K562 (cell line): ENCODE data around the gene HSPE1. TPM values are rescaled to one million over a fixed set of nuclear protein-coding genes. Genes with fewer than 3 reads are reported as not detected.

ENCODE experiments used
- ARID1B ChIP-seq: fragments of 450-650 bp; IDR thresholded peaks from 2 replicates; pipeline ENCODE4 v1.6.1; 2016; ENCODE audit warnings: antibody characterized with exemption, mild to moderate bottlenecking, inconsistent platforms
- DACH1 ChIP-seq: fragments of 450-650 bp; IDR thresholded peaks from 2 replicates; pipeline ENCODE4 v1.6.1; 2018; ENCODE audit not compliant: partially characterized antibody
- EZH2 ChIP-seq: IDR thresholded peaks from 2 replicates; pipeline ENCODE4 v1.6.1; 2012; ENCODE audit warnings: low read depth, mild to moderate bottlenecking, inconsistent platforms, low read length, borderline replicate concordance
- GABPB1 ChIP-seq: sonication (generic); formaldehyde crosslinking; IDR thresholded peaks from 2 replicates; pipeline ENCODE4 v1.8.0; 2022; ENCODE audit warnings: mild to moderate bottlenecking, missing genetic modification reagents
- KHSRP ChIP-seq: fragments of 450-650 bp; IDR thresholded peaks from 2 replicates; pipeline ENCODE4 v1.6.1; 2017
- NR1H2 ChIP-seq: sonication (generic); formaldehyde crosslinking; IDR thresholded peaks from 2 replicates; pipeline ENCODE4 v1.4.0; 2020; ENCODE audit warnings: mild to moderate bottlenecking, missing genetic modification reagents
- NR4A1 ChIP-seq, 2 experiments: fragments of 250-450 bp in 1 of 2; fragments of 450-650 bp in 1 of 2; sonication (Bioruptor Pico) in 1 of 2; IDR thresholded peaks; 2 replicates each; pipeline versions ENCODE4 v1.4.0 to v1.6.1; 2016 to 2020; ENCODE audit warnings: mild to moderate bottlenecking in 2 of 2, missing compliant biosample characterization in 1 of 2, missing genetic modification characterization in 1 of 2, moderate library complexity in 1 of 2
- PCBP1 ChIP-seq: fragments of 200-400 bp; formaldehyde crosslinking; IDR thresholded peaks from 2 replicates; pipeline ENCODE4 v1.6.1; 2018; ENCODE audit warnings: mild to moderate bottlenecking, low read depth, low read length; ENCODE audit not compliant: poor library complexity, severe bottlenecking
- PHF8 ChIP-seq: fragments of 200-600 bp; sonication (generic); IDR thresholded peaks from 2 replicates; pipeline ENCODE4 v1.6.1; 2012; ENCODE audit warnings: mixed run types, mild to moderate bottlenecking, inconsistent platforms, low read length, moderate library complexity, borderline replicate concordance
- PRPF4 ChIP-seq: fragments of 200-400 bp; formaldehyde crosslinking; IDR thresholded peaks from one replicate; pipeline ENCODE4 v1.6.1; 2017; ENCODE audit warnings: low read length, low read depth, mild to moderate bottlenecking; ENCODE audit not compliant: insufficient read depth, poor library complexity, severe bottlenecking
- RBM17 ChIP-seq: fragments of 200-400 bp; formaldehyde crosslinking; IDR thresholded peaks from 2 replicates; pipeline ENCODE4 v1.6.1; 2017; ENCODE audit warnings: low read depth, mild to moderate bottlenecking, low read length, borderline replicate concordance
- SETDB1 ChIP-seq: IDR thresholded peaks from one replicate; pipeline ENCODE4 v1.6.1; 2012; ENCODE audit warnings: low read length, control low read depth, inconsistent platforms
- SMAD2 ChIP-seq: fragments of 150-350 bp; IDR thresholded peaks from 2 replicates; pipeline ENCODE4 v1.6.1; 2014; ENCODE audit warnings: low read depth, mild to moderate bottlenecking, low read length
- SMARCC2 ChIP-seq: fragments of 450-650 bp; IDR thresholded peaks from 2 replicates; pipeline ENCODE4 v1.6.1; 2017; ENCODE audit warnings: antibody characterized with exemption, moderate library complexity, mild to moderate bottlenecking, low read depth
- SMC3 ChIP-seq: conservative IDR thresholded peaks from 2 replicates; pipeline ENCODE4 v1.6.1; 2011; ENCODE audit warnings: low read depth, low read length, improper control_type of control experiment; ENCODE audit not compliant: insufficient read depth
- SRSF3 ChIP-seq: fragments of 200-400 bp; formaldehyde crosslinking; IDR thresholded peaks from 2 replicates; pipeline ENCODE4 v1.6.1; 2016; ENCODE audit warnings: mild to moderate bottlenecking, low read length, moderate library complexity; ENCODE audit not compliant: insufficient read depth
- STAT5A ChIP-seq: IDR thresholded peaks from 2 replicates; pipeline ENCODE4 v1.6.1; 2012; ENCODE audit warnings: low read length, inconsistent platforms, borderline replicate concordance
- SUPT5H ChIP-seq: fragments of 450-650 bp; IDR thresholded peaks from 2 replicates; pipeline ENCODE4 v1.6.1; 2016
- TAF15 ChIP-seq: fragments of 200-400 bp; formaldehyde crosslinking; IDR thresholded peaks from 2 replicates; pipeline ENCODE4 v1.6.1; 2017; ENCODE audit warnings: mild to moderate bottlenecking, low read depth, low read length, moderate library complexity
- TCF7 ChIP-seq: sonication (generic); IDR thresholded peaks from 2 replicates; pipeline ENCODE4 v1.6.1; 2016; ENCODE audit warnings: antibody characterized with exemption, borderline replicate concordance
- TCFL5 ChIP-seq: fragments of 250-450 bp; sonication (Bioruptor Pico); conservative IDR thresholded peaks from 2 replicates; pipeline ENCODE4 v1.6.1; 2021; ENCODE audit warnings: mild to moderate bottlenecking, moderate library complexity, matching md5 sums
- TSC22D4 ChIP-seq: fragments of 450-650 bp; IDR thresholded peaks from 2 replicates; pipeline ENCODE4 v1.6.1; 2016; ENCODE audit warnings: missing genetic modification characterization, missing biosample characterization, control low read depth
- WHSC1 ChIP-seq: IDR thresholded peaks from one replicate; pipeline ENCODE4 v1.6.1; 2012; ENCODE audit warnings: low read length, control low read depth, inconsistent platforms
- ZFP1 ChIP-seq: fragments of 450-650 bp; formaldehyde crosslinking; IDR thresholded peaks from 2 replicates; pipeline ENCODE4 v1.4.0; 2020; ENCODE audit warnings: mild to moderate bottlenecking, mixed read lengths
- ZNF41 ChIP-seq: fragments of 250-450 bp; sonication (Bioruptor Pico); conservative IDR thresholded peaks from 2 replicates; pipeline ENCODE4 v1.4.0; 2020; ENCODE audit warnings: mild to moderate bottlenecking
- ZNF445 ChIP-seq: fragments of 250-450 bp; sonication (Bioruptor Pico); IDR thresholded peaks from 2 replicates; pipeline ENCODE4 v1.4.0; 2020; ENCODE audit warnings: low read depth, mild to moderate bottlenecking, moderate library complexity
- polyA plus RNA-seq, 8 experiments: library from polyadenylated mRNA; depleted of rRNA in 4 of 8; stranded (reverse) in 5 of 8; unstranded in 3 of 8; fragments of >200 nt; fragmentation: Nextera tagmentation in 2 of 8; fragmentation: Illumina TruSeq in 1 of 8; extraction: Ambion mirVana in 2 of 8; extraction: Trizol in 1 of 8; gene quantifications; 2 replicates each; pipeline versions ENCODE4 v1.2.1 to v1.2.3, GENCODE V29; 2011 to 2014; ENCODE audit warnings: inconsistent platforms in 1 of 8, missing spikeins in 1 of 8
- total RNA-seq, 7 experiments: library from RNA; depleted of rRNA in 6 of 7; stranded (reverse); fragments of >200 nt in 6 of 7; fragmentation: Illumina TruSeq in 2 of 7; extraction: Trizol in 2 of 7; gene quantifications; 2 replicates each; pipeline versions ENCODE4 v1.2.1 to v1.2.3, GENCODE V29; 2011 to 2021; ENCODE audit warnings: low replicate concordance in 1 of 7
- TF ChIP-seq, protein P1 (sequence below): fragments of 150-350 bp; IDR thresholded peaks from 2 replicates; pipeline ENCODE4 v1.6.1; 2014; ENCODE audit warnings: low read depth, mild to moderate bottlenecking, low read length, borderline replicate concordance

Gene HSPE1
- total and polyA plus RNA-seq, 9 of the 15 experiments (the other 6 are each of a cell fraction or from before 2014, with no cell fraction given), result 223 to 1,007 (median 612) TPM

DNA sequence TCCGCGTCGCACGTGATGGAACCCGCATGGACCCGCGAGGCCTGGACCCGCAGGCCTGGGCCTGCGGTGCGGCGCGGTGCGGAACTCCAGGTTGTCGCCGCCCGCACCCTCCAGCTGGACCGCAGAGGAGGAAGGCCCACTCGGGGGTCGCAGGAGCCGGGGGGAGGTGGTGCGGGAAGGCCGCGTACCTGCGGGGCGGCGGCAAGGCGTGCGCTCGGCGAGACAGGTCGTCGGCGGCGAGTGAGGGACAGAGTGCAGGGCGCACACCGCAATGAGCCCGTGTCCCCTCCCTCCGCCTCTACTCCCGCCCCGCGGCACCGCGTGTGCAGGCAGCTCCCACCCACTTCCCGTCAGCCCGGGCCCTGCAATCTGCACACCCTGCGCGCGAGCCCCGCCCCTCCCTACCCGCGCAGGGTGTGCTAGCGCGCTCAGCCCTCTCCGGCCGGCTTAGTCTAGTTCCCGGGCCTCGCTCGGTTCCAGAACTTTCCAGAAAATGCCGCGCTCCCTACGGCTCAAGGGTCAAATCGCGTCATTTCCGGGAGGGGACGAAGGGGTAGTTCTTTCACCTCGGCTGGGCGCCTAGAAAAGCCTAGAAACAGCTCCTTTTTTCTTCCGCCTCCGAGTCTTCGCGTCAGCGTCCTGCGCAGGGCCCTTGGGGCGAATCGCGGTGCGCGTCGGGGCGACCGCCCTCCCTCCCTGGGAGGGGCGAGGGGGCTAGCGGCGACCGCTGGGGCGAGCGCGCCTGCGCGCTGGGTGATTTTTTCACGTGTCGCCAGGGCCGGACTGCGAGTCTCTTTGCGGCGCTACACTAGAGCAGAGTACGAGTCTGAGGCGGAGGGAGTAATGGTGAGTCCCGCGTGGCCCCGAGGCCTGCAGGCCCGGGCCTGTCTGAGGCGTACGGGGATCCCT lies at the start of gene HSPE1, which contains the start of gene HSPD1 (continued):
- TF ChIP-seq SRSF3 (no peak), TAF15 (no peak), WHSC1 (no peak), EZH2 (no peak), PRPF4 (peak; percentile 84), PCBP1 (peak; percentile 88), TSC22D4 (tag) (no peak), TCF7 (no peak), RBM17 (no peak), ZFP1 (CRISPR knock-in tag) (no peak), KHSRP (0 out of 2 replicates have a peak, but pooled peaks have one; percentile 35), SMARCC2 (no peak), ZNF41 (CRISPR knock-in tag) (no peak), SUPT5H (peak; percentile 85), GABPB1 (peak; percentile 94), ZNF445 (CRISPR knock-in tag) (no peak), SETDB1 (no peak), SMAD2 (no peak), NR4A1 (CRISPR knock-in tag; IDR thresholded peaks at IDR 0.05) (no peak), NR4A1 (tag; IDR thresholded peaks at IDR 0.05) (no peak), NR1H2 (CRISPR knock-in tag) (no peak), DACH1 (no peak), ARID1B (no peak), PHF8 (peak; percentile 73; the same call in 1 of the 2 replicates), TCFL5 (CRISPR knock-in tag) (no peak), SMC3 (no peak), STAT5A (no peak; the same call in 1 of the 2 replicates)
- TF ChIP-seq, protein P1, sequence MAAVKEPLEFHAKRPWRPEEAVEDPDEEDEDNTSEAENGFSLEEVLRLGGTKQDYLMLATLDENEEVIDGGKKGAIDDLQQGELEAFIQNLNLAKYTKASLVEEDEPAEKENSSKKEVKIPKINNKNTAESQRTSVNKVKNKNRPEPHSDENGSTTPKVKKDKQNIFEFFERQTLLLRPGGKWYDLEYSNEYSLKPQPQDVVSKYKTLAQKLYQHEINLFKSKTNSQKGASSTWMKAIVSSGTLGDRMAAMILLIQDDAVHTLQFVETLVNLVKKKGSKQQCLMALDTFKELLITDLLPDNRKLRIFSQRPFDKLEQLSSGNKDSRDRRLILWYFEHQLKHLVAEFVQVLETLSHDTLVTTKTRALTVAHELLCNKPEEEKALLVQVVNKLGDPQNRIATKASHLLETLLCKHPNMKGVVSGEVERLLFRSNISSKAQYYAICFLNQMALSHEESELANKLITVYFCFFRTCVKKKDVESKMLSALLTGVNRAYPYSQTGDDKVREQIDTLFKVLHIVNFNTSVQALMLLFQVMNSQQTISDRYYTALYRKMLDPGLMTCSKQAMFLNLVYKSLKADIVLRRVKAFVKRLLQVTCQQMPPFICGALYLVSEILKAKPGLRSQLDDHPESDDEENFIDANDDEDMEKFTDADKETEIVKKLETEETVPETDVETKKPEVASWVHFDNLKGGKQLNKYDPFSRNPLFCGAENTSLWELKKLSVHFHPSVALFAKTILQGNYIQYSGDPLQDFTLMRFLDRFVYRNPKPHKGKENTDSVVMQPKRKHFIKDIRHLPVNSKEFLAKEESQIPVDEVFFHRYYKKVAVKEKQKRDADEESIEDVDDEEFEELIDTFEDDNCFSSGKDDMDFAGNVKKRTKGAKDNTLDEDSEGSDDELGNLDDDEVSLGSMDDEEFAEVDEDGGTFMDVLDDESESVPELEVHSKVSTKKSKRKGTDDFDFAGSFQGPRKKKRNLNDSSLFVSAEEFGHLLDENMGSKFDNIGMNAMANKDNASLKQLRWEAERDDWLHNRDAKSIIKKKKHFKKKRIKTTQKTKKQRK, result no peak
